GM12873 (cell line): ENCODE results near the gene NHEJ1.

Experiments
- CTCF ChIP-seq: IDR thresholded peaks from 2 replicates; pipeline ENCODE4 v1.5.1; 2012; ENCODE audit warnings: low read depth, mild to moderate bottlenecking, moderate library complexity, low read length, control low read depth; ENCODE audit not compliant: insufficient read depth; ENCODE audit errors: missing control alignments

NHEJ1 gene

GRCh38 chr2:219160186-219161017 is at the start of gene NHEJ1:
TSS of gene NHEJ1 (minus strand) at chr2:219160815. CDS start at chr2:219158362, 2,453 bp downstream.
- peak; percentile 99 for TF ChIP-seq CTCF

GRCh38 chr2:219209236-219210195 is 48.9 kb upstream of the NHEJ1 start:
- TF ChIP-seq CTCF = no peak

GRCh38 chr2:219207884-219208740 is 47.5 kb upstream of the NHEJ1 start:
- no peak for TF ChIP-seq CTCF

DNA sequence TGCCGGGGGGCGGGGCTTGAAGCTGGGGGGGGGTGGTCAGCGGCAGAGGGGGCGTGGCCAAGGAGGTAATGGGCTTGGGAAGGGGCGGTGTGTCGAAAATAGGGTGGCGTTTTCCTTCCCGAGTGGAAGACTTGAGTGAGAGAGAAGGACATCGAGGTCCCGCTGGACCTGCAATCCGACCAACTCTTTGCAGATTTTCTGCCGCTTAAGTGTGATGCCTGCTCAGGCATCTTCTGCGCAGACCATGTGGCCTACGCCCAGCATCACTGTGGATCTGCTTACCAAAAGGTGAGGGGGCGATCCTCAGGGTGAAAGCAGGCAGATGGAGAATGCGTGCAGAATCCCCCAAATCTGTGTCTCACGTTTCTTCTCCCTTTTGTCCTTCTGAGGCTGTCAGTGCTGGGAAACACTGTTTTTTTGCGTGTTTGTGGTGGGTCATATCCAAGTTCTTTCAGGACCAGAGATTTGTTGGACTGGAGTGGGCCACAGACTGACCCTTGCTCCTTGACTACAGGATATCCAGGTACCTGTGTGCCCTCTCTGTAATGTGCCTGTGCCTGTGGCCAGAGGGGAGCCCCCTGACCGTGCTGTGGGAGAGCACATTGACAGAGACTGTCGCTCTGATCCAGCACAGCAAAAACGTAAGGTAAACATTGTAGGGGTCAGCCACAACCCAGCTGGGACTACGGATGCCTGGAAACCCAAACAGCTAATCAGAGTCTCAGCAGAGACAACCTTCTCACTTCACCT is 46.7 kb upstream of the NHEJ1 start:
- no peak for TF ChIP-seq CTCF

- peak; percentile 12 for TF ChIP-seq CTCF
Observed at GRCh38 chr2:219206328-219207133, 45.9 kb upstream of the NHEJ1 start, which contains the start of gene ZFAND2B. TSS of gene ZFAND2B (plus strand) at chr2:219206782. CDS start at chr2:219206988, 206 bp downstream.

DNA sequence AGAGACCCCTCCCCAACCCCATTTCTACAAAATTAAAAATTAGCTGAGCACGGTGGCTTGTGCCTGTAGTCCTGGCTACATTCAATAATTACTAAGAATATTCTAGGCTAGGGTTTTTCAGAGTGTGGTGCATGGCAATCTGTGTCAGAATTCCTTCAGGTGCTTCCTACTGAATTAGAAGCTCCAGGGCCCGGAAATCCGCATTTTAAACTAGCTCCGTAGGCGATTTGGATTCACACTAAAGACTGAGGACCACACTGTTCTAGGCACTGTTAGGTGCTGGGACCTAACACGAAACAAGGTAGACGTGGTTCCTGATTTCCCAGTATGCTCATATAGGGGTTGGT is 45.3 kb upstream of the NHEJ1 start:
- TF ChIP-seq CTCF = no peak
